IPS-15b (cell line): ENCODE measurements around the gene DTX3L.

Experiments
- H3K27me3 ChIP-seq: one replicate; pipeline ENCODE4 v1.6.1; 2013; ENCODE audit warnings: low read length; ENCODE audit not compliant: control insufficient read depth, insufficient read depth
- H3K36me3 ChIP-seq: one replicate; pipeline ENCODE4 v1.6.1; 2013; ENCODE audit warnings: low read length; ENCODE audit not compliant: control insufficient read depth, insufficient read depth
- H3K4me1 ChIP-seq: one replicate; pipeline ENCODE4 v1.6.1; 2013; ENCODE audit warnings: mild to moderate bottlenecking, low read length; ENCODE audit not compliant: control insufficient read depth, insufficient read depth
- H3K4me3 ChIP-seq: one replicate; pipeline ENCODE4 v1.5.1; 2013; ENCODE audit warnings: low read depth, low read length
- H3K9ac ChIP-seq: one replicate; pipeline ENCODE4 v1.6.1; 2013; ENCODE audit warnings: low read depth, mild to moderate bottlenecking, low read length
- H3K9me3 ChIP-seq: one replicate; pipeline ENCODE4 v1.6.1; 2013; ENCODE audit warnings: mild to moderate bottlenecking, low read length; ENCODE audit not compliant: control insufficient read depth, insufficient read depth

Gene DTX3L

DNA sequence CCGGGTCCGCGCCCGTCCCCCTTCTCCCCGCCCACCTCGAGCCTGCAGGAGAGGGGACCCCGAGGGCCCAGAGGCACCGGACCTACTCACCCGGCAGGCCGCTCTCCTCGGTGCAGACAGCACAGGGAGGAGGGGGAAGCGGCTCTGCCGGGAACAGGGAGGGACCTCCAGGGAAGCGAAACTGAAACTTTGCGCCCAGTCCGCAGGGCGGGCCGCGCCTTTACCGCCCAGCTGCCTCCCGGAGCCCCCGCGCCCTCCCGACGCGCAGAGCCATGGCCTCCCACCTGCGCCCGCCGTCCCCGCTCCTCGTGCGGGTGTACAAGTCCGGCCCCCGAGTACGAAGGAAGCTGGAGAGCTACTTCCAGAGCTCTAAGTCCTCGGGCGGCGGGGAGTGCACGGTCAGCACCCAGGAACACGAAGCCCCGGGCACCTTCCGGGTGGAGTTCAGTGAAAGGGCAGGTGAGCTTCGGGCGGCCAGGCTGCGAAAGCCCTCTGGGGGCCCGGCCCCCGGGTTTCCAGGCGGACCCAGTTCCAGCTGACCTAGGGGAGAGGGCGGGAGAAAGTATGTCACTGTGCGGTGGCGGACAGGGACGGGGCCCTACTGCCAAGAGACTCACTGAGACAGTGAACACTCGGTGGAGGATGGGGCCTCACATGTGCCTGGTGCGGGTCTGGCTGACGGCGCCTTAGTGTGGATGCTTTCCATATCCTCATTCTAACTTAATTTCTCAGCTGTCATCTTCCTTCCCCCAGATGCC is at the start of gene DTX3L, which contains the start of gene PARP9:
Gene DTX3L (plus strand): TSS at position 184 of the 758 bp plus-strand sequence. CDS start 89 bp downstream, at position 273.
Gene PARP9 (minus strand): TSS at position 146 of the 758 bp plus-strand sequence. CDS start 4,680 bp downstream, outside the sequence.
- H3K4me3 ChIP-seq: peak within 1 kb of the TSS; percentile 63
- H3K36me3 ChIP-seq: peaks cover 2% of the 10 kb centered on the region
- peak within 1 kb of the TSS; percentile 65 for H3K9ac ChIP-seq
- H3K4me1 ChIP-seq: peaks cover 7% of the 10 kb centered on the region
- no peaks in the 10 kb centered on the region for H3K27me3 ChIP-seq
- no peaks in the 10 kb centered on the region for H3K9me3 ChIP-seq

- H3K9ac ChIP-seq: no peak overlapping the region
- peak overlapping the region; percentile 64 for H3K4me3 ChIP-seq
- H3K9me3 ChIP-seq: no peaks in the 10 kb centered on the region
- H3K4me1 ChIP-seq: peaks cover 19% of the 10 kb centered on the region
- H3K27me3 ChIP-seq: no peaks in the 10 kb centered on the region
- H3K36me3 ChIP-seq: no peaks in the 10 kb centered on the region
These were observed 49.1 kb upstream of the DTX3L start for GRCh38 chr3:122515020-122515468.

- H3K9ac ChIP-seq: no peak overlapping the region
- H3K9me3 ChIP-seq: no peaks in the 10 kb centered on the region
- no peaks in the 10 kb centered on the region for H3K36me3 ChIP-seq
- H3K27me3 ChIP-seq: no peaks in the 10 kb centered on the region
- H3K4me1 ChIP-seq: peaks cover 13% of the 10 kb centered on the region
- H3K4me3 ChIP-seq: no peak overlapping the region
These were observed 48.3 kb upstream of the DTX3L start for GRCh38 chr3:122515870-122516269.

DNA sequence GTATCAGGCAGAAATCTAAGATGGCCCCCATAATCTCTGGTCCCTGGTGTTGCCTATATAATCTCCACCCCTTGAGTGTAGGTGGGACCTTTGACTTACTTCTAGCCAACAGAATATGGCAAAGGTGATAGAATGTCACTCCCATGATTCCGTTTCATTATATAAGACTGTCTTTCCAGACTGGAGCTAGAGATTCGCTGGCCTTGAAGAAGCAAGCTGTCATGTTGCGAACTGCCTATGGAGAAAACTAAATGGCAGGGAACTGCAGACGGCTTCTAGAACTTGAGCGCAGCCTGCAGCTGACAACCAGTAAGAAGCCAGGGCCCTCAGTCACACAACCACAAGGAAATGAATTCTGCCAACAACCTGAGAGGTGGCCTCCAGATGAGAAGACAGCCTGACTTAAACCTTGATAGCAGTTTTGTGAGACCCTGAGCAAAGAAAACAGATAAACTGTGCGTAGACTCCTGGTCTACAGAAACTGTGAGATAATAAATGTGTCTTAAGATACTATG is 47.2 kb upstream of the DTX3L start:
- peaks cover 4% of the 10 kb centered on the region for H3K4me1 ChIP-seq
- no peaks in the 10 kb centered on the region for H3K27me3 ChIP-seq
- H3K36me3 ChIP-seq: no peaks in the 10 kb centered on the region
- no peak overlapping the region for H3K4me3 ChIP-seq
- H3K9me3 ChIP-seq: no peaks in the 10 kb centered on the region
- no peak overlapping the region for H3K9ac ChIP-seq

DNA sequence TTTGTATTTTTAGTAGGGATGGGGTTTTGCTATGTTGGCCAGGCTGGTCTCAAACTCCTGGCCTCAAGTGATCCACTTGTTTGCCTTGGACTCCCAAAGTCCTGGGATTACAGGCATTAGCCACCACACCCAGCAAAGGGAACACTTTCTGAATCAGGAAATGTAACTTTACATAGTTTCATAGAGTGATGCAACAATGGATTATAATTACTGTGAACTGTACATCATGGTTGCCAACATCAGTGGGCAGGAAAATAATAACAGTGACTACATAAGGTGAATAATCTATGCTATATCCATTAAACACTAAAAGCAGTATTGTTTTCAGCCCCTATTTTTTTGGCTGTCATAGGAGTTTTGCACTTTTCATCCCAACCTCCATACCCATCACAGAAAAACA is 44.4 kb upstream of the DTX3L start:
- H3K9ac ChIP-seq: no peak overlapping the region
- H3K4me1 ChIP-seq: no peaks in the 10 kb centered on the region
- H3K4me3 ChIP-seq: no peak overlapping the region
- H3K9me3 ChIP-seq: no peaks in the 10 kb centered on the region
- no peaks in the 10 kb centered on the region for H3K27me3 ChIP-seq
- H3K36me3 ChIP-seq: no peaks in the 10 kb centered on the region

GRCh38 chr3:122520861-122521260 is 43.3 kb upstream of the DTX3L start:
- no peaks in the 10 kb centered on the region for H3K9me3 ChIP-seq
- H3K36me3 ChIP-seq: no peaks in the 10 kb centered on the region
- H3K9ac ChIP-seq: no peak overlapping the region
- no peaks in the 10 kb centered on the region for H3K27me3 ChIP-seq
- no peak overlapping the region for H3K4me3 ChIP-seq
- H3K4me1 ChIP-seq: no peaks in the 10 kb centered on the region

GRCh38 chr3:122523317-122523716 is 40.8 kb upstream of the DTX3L start:
- H3K4me3 ChIP-seq: no peak overlapping the region
- no peak overlapping the region for H3K9ac ChIP-seq
- no peaks in the 10 kb centered on the region for H3K9me3 ChIP-seq
- no peaks in the 10 kb centered on the region for H3K4me1 ChIP-seq
- H3K36me3 ChIP-seq: no peaks in the 10 kb centered on the region
- H3K27me3 ChIP-seq: no peaks in the 10 kb centered on the region

GRCh38 chr3:122530164-122530563 is 34.0 kb upstream of the DTX3L start:
- no peaks in the 10 kb centered on the region for H3K36me3 ChIP-seq
- H3K9ac ChIP-seq: no peak overlapping the region
- no peaks in the 10 kb centered on the region for H3K9me3 ChIP-seq
- no peaks in the 10 kb centered on the region for H3K4me1 ChIP-seq
- no peak overlapping the region for H3K4me3 ChIP-seq
- no peaks in the 10 kb centered on the region for H3K27me3 ChIP-seq

- no peak overlapping the region for H3K4me3 ChIP-seq
- no peak overlapping the region for H3K9ac ChIP-seq
- peaks cover 11% of the 10 kb centered on the region for H3K4me1 ChIP-seq
- no peaks in the 10 kb centered on the region for H3K27me3 ChIP-seq
- no peaks in the 10 kb centered on the region for H3K9me3 ChIP-seq
- no peaks in the 10 kb centered on the region for H3K36me3 ChIP-seq
These were observed 30.7 kb upstream of the DTX3L start for GRCh38 chr3:122533480-122533879.

DNA sequence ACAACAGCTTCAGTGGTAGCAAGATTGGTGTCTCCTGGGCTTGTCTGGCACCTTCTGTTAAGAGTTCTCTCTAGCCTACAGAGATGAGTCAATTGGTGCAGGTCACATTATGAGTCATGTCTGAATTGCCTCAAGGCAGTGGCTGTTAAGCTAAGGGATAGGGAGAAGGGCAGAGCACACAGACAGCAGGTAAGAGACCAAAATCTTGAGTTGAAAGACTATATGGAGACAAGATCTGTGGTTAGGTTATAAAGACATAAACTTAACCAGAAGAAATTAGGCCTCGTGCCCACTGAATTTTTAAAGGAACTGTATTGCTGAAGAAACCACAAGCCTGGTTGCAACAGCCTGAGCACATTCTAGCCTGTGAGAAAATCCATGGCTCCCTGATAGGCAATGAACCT is 30.2 kb upstream of the DTX3L start:
- Histone ChIP-seq H3K9me3 (no peaks in the 10 kb centered on the region), H3K27me3 (no peaks in the 10 kb centered on the region), H3K4me3 (no peak overlapping the region), H3K36me3 (no peaks in the 10 kb centered on the region), H3K9ac (no peak overlapping the region), H3K4me1 (peaks cover 11% of the 10 kb centered on the region)

DNA sequence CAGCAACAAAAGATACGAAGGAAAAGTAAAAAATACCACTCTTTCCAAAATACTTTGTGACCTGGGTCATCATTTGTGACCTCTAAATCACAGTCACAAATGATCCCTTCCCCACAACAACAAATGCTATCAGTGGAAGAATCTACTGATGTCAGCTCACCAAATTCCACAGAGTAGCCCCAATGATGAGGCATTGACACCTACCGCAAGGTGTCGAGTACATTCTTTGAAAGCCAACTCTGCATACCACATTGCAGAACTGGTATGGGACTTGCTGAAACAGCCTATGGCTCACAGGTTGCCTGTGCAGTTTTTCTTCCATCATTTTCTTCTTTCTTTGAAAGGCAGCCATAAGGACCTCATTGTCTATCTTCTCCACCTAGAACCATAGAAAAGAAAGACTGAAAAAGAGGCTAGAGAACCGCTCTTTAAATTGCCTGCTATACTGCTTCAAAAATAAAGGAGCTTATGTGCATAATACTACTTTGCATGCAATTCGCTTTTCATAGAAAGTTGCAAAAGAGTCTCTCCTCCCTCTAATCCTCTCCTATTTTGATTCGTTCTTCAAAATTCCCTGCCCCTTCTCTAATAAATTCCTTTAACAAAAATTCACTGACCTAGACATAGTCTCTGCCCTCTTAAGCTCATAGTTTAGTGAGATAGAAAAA is 28.0 kb upstream of the DTX3L start:
- no peaks in the 10 kb centered on the region for H3K27me3 ChIP-seq
- no peaks in the 10 kb centered on the region for H3K9me3 ChIP-seq
- no peak overlapping the region for H3K9ac ChIP-seq
- no peaks in the 10 kb centered on the region for H3K36me3 ChIP-seq
- H3K4me3 ChIP-seq: no peak overlapping the region
- peaks cover 11% of the 10 kb centered on the region for H3K4me1 ChIP-seq

DNA sequence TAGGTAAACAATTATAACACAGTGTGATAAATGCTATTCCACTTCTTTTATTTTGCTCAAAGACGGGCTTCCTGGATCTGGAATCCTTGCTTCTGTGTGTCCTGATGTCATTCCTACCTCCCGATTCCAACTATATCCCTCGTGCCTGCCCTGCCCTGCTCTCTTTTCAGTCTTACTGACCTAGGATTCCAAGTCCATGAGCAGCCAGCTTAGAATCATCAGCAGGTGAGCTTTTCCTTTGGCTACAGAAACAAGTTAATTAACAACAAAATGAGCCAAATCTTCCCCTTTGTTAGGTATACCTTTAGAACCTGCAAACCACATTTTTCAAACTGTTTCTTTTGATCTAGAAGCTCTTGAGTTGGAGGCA is 27.5 kb upstream of the DTX3L start:
- H3K9ac ChIP-seq: no peak overlapping the region
- H3K4me1 ChIP-seq: peaks cover 11% of the 10 kb centered on the region
- H3K27me3 ChIP-seq: no peaks in the 10 kb centered on the region
- no peaks in the 10 kb centered on the region for H3K9me3 ChIP-seq
- no peaks in the 10 kb centered on the region for H3K36me3 ChIP-seq
- no peak overlapping the region for H3K4me3 ChIP-seq
